Measurements from ENCODE around the gene EIF2AK3. TPM values are rescaled to one million over a fixed set of nuclear protein-coding genes. Genes with fewer than 3 reads are reported as not detected.

EIF2AK3 gene
- total and polyA plus RNA-seq, 2 experiments from 2014 or later = 7.5 to 15.5 TPM

DNA sequence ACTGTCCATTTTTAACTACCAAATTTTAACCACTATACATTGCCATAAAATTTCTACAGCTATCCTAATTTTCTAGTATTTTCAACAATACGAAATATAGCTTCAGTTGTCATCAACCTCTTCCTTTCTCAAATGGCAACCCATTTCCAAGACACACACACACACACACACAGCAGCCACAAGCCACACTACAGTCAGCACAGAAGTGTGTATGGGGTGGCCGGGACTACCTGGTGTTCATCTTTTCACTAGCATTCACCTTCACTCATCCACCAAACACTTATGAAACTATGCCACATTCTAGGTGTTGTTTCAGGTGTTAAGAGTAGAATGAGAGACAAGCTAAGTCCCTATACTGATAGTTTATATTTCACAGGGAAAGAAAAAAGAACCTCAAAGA lies 62.9 kb downstream of the EIF2AK3 start:
- H3K27me3 ChIP-seq (replicated peaks; ENCODE audit: insufficient read depth) = no peaks in the 10 kb centered on the region
- no peaks in the 10 kb centered on the region for H3F3A ChIP-seq (ENCODE audit: insufficient read depth)
- DNase-seq = no peak
- in situ Hi-C loops (cut with MboI) = no loop called here
- no peak overlapping the region for H3K4me3 ChIP-seq
- peaks cover 24% of the 10 kb centered on the region for H3K36me3 ChIP-seq (ENCODE audit: low read depth)
- 0 out of 2 replicates have a peak, but pooled peaks cover 1% of the 10 kb centered on the region for H3K4me1 ChIP-seq (ENCODE audit: insufficient read depth)
- WGBS, 2 experiments (ENCODE audit: low coverage in 1 of 2, low lambda C conversion rate in 2 of 2, missing lambda C conversion rate in 2 of 2) = 94 to 98% methylated on average over 2 of the region's 2 CpGs
- H3K27ac ChIP-seq = no peak overlapping the region
- no peaks in the 10 kb centered on the region for H3K9me2 ChIP-seq (ENCODE audit: insufficient read depth)
- TF ChIP-seq EZH2 (IDR thresholded peaks at IDR 0.05; ENCODE audit: insufficient read depth, poor library complexity, severe bottlenecking) (no peak), EZH2phosphoT487 (IDR thresholded peaks at IDR 0.05; ENCODE audit: insufficient read depth, low read depth) (no peak)
- H2AFZ ChIP-seq = no peak overlapping the region
- no peak overlapping the region for H3K9ac ChIP-seq
- H3K9me3 ChIP-seq (ENCODE audit: low read depth) = no peaks in the 10 kb centered on the region
- H3K79me2 ChIP-seq (ENCODE audit: insufficient read depth) = no peaks in the 10 kb centered on the region
- H3K4me2 ChIP-seq (ENCODE audit: unreplicated experiment) = no peak overlapping the region
- no peaks in the 10 kb centered on the region for H4K20me1 ChIP-seq (ENCODE audit: insufficient read depth)

DNA sequence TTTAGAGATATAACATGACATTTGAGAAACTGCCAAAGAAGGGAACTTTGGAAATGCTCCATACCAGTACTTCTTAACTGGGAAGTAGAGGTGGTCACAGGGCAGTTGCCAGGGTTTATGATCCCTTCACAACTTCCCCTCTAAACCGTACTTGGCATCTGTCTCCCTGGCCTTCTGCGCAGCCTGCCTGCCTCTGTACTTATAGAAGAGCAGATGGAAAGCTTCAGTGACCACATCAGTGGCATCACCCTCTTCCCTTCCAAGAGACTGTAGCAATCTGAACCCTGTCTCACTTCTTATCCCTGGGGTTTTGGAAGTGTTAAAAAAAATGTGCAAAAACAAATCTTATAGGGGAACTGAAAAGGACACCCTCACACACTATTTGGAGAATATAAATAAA lies 64.1 kb downstream of the EIF2AK3 start:
- H3F3A ChIP-seq (ENCODE audit: insufficient read depth) = no peaks in the 10 kb centered on the region
- no peak for TF ChIP-seq EZH2phosphoT487 (IDR thresholded peaks at IDR 0.05; ENCODE audit: insufficient read depth, low read depth)
- TF ChIP-seq EZH2 (IDR thresholded peaks at IDR 0.05; ENCODE audit: insufficient read depth, poor library complexity, severe bottlenecking) = no peak
- no peaks in the 10 kb centered on the region for H3K9me2 ChIP-seq (ENCODE audit: insufficient read depth)
- H3K9me3 ChIP-seq (ENCODE audit: low read depth) = no peaks in the 10 kb centered on the region
- H3K9ac ChIP-seq = no peak overlapping the region
- H3K27ac ChIP-seq = no peak overlapping the region
- H3K4me1 ChIP-seq (ENCODE audit: insufficient read depth) = no peaks in the 10 kb centered on the region
- H3K79me2 ChIP-seq (ENCODE audit: insufficient read depth) = no peaks in the 10 kb centered on the region
- no peaks in the 10 kb centered on the region for H3K27me3 ChIP-seq (replicated peaks; ENCODE audit: insufficient read depth)
- H3K4me3 ChIP-seq = no peak overlapping the region
- H4K20me1 ChIP-seq (ENCODE audit: insufficient read depth) = no peaks in the 10 kb centered on the region
- no peak overlapping the region for H2AFZ ChIP-seq
- in situ Hi-C loops (cut with MboI) = no loop called here
- 61 to 68% methylated on average over 2 of the region's 2 CpGs for WGBS, 2 experiments (ENCODE audit: low coverage in 1 of 2, low lambda C conversion rate in 2 of 2, missing lambda C conversion rate in 2 of 2)
- no peak overlapping the region for H3K4me2 ChIP-seq (ENCODE audit: unreplicated experiment)
- peaks cover 26% of the 10 kb centered on the region for H3K36me3 ChIP-seq (ENCODE audit: low read depth)
- no peak for DNase-seq

DNA sequence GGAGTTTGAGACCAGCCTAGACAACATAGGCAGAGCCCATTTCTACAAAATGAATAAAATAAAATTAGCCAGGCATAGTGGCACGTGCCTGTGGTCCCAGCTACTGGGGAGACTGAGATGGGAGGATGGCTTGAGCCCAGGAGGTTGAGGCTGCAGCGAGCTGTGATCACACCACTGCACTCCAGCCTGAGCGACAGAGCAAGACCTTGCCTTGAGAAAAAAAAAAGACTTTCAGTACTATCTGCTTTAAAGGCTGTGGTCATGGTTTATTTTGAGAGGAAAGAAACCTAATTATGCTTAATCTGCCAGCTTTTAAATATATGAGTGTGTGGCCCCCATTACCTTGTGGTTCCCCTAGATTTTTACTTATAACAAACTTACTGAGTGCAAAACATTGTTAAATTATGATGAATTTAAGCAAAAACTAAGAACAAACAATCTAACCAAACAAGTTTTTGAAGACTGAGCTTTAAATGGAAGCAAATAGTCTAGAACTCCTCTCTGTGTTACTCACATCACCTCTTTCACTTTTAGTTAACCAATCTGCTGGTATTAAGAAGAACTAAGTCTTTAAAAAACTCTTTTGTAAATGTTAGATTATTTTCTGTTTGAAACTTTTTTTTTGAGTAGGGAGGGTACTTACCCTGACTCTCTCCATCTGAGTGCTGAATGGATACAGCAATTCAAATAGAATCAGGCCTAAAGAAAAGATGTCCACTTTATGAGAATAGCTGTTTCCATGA lies 65.4 kb downstream of the EIF2AK3 start:
- DNase-seq = no peak
- no peaks in the 10 kb centered on the region for H3K9me3 ChIP-seq (ENCODE audit: low read depth)
- H2AFZ ChIP-seq = no peak overlapping the region
- H3K9ac ChIP-seq = no peak overlapping the region
- H3K79me2 ChIP-seq (ENCODE audit: insufficient read depth) = no peaks in the 10 kb centered on the region
- H3K27ac ChIP-seq = no peak overlapping the region
- in situ Hi-C loops (cut with MboI) = no loop called here
- H3K36me3 ChIP-seq (ENCODE audit: low read depth) = peaks cover 31% of the 10 kb centered on the region
- H3F3A ChIP-seq (ENCODE audit: insufficient read depth) = no peaks in the 10 kb centered on the region
- 92 to 98% methylated on average over 3 of the region's 3 CpGs for WGBS, 2 experiments (ENCODE audit: low coverage in 1 of 2, low lambda C conversion rate in 2 of 2, missing lambda C conversion rate in 2 of 2)
- no peaks in the 10 kb centered on the region for H3K27me3 ChIP-seq (replicated peaks; ENCODE audit: insufficient read depth)
- no peak for TF ChIP-seq EZH2 (IDR thresholded peaks at IDR 0.05; ENCODE audit: insufficient read depth, poor library complexity, severe bottlenecking)
- no peak for TF ChIP-seq EZH2phosphoT487 (IDR thresholded peaks at IDR 0.05; ENCODE audit: insufficient read depth, low read depth)
- no peak overlapping the region for H3K4me2 ChIP-seq (ENCODE audit: unreplicated experiment)
- no peak overlapping the region for H3K4me3 ChIP-seq
- no peaks in the 10 kb centered on the region for H3K9me2 ChIP-seq (ENCODE audit: insufficient read depth)
- no peaks in the 10 kb centered on the region for H4K20me1 ChIP-seq (ENCODE audit: insufficient read depth)
- no peaks in the 10 kb centered on the region for H3K4me1 ChIP-seq (ENCODE audit: insufficient read depth)

DNA sequence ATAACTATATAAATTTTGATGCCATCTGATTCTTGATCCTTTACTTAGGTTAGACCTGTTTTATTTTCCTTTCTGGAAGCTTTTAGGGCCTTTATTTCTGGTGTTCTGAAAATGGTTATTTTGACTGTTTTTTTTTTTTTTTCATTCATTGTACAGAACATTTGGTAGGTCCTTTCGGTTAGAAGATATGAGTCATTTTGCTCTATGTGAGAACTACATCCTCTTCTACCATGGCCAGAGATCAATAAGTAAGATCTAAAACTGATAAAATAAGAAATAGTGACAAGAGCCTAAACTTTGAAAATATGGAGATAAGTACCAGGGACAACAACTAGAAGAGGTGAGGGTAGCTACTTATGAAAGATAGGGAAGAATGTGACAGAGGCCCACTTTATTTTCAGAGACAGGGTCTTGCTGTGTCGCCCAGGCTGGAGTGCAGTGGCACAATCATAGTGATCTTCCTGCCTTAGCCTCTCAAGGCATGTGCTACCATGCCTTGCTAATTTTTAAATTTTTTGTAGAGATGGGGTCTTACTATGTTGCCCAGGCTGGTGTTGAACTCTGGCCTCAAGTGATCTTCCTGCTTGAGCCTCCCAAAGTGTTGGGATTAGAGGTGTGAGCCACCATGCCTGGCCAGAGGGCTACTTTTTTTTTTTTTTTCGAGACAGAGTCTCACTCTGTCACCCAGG lies 66.5 kb downstream of the EIF2AK3 start:
- WGBS, 2 experiments (ENCODE audit: low coverage in 1 of 2, low lambda C conversion rate in 2 of 2, missing lambda C conversion rate in 2 of 2) = 96 to 100% methylated on average over 3 of the region's 3 CpGs
- TF ChIP-seq EZH2 (IDR thresholded peaks at IDR 0.05; ENCODE audit: insufficient read depth, poor library complexity, severe bottlenecking) = no peak
- no peak for TF ChIP-seq EZH2phosphoT487 (IDR thresholded peaks at IDR 0.05; ENCODE audit: insufficient read depth, low read depth)
- no peaks in the 10 kb centered on the region for H3F3A ChIP-seq (ENCODE audit: insufficient read depth)
- H3K27ac ChIP-seq = no peak overlapping the region
- no peak for DNase-seq
- H3K9me3 ChIP-seq (ENCODE audit: low read depth) = no peaks in the 10 kb centered on the region
- H3K4me3 ChIP-seq = no peak overlapping the region
- H4K20me1 ChIP-seq (ENCODE audit: insufficient read depth) = no peaks in the 10 kb centered on the region
- no peaks in the 10 kb centered on the region for H3K9me2 ChIP-seq (ENCODE audit: insufficient read depth)
- no peak overlapping the region for H2AFZ ChIP-seq
- no peak overlapping the region for H3K9ac ChIP-seq
- no peaks in the 10 kb centered on the region for H3K79me2 ChIP-seq (ENCODE audit: insufficient read depth)
- peaks cover 38% of the 10 kb centered on the region for H3K36me3 ChIP-seq (ENCODE audit: low read depth)
- in situ Hi-C loops (cut with MboI) = no loop called here
- no peak overlapping the region for H3K4me2 ChIP-seq (ENCODE audit: unreplicated experiment)
- H3K27me3 ChIP-seq (replicated peaks; ENCODE audit: insufficient read depth) = no peaks in the 10 kb centered on the region
- no peaks in the 10 kb centered on the region for H3K4me1 ChIP-seq (ENCODE audit: insufficient read depth)

All from GM23248 (cell line).